ENCODE results near the gene AKT1.

The AKT1 gene

DNA sequence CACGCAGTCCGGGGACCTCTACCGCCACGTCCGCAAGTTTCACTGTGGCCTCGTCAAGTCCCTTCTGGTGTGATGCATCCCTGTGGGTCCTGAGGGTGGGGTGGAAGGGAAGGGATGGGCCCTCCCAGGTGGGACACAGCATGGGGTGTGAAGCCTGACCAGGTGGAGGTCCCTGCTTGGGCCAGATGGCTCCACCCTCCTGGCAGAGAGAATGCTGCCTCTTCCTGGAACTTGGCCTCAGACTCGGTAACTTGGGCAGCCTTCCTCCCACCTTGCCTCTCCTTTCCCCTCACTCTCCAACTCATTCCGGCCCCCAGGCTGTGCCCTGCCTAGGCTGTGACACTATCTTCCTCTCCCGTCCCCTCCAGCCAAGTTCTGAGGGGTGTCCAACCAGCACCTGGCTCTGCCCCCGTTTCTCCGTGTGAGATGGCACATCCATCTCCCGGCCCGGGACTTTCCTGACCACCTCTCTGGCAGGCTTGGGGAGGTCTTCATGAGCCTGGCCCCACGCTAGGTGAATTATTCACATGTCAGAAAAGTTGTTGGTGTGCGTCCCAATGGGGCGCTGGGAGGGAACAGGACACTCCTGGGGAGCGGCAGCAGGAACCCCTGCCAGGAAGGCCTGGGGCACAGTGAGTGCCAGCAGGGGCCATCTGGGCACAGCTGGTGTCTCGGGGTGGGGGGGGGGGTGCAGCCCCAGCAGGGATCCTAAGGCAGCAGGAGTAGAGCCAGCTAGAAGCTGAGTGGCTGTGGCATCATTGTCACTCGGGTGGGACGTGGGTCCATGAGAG, 7.0 kb upstream of the AKT1 start:
- TF ChIP-seq, protein P1, sequence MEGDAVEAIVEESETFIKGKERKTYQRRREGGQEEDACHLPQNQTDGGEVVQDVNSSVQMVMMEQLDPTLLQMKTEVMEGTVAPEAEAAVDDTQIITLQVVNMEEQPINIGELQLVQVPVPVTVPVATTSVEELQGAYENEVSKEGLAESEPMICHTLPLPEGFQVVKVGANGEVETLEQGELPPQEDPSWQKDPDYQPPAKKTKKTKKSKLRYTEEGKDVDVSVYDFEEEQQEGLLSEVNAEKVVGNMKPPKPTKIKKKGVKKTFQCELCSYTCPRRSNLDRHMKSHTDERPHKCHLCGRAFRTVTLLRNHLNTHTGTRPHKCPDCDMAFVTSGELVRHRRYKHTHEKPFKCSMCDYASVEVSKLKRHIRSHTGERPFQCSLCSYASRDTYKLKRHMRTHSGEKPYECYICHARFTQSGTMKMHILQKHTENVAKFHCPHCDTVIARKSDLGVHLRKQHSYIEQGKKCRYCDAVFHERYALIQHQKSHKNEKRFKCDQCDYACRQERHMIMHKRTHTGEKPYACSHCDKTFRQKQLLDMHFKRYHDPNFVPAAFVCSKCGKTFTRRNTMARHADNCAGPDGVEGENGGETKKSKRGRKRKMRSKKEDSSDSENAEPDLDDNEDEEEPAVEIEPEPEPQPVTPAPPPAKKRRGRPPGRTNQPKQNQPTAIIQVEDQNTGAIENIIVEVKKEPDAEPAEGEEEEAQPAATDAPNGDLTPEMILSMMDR (IDR thresholded peaks at IDR 0.05), result no peak
- intact Hi-C loops (cut with DNase I; ENCODE audit: low total_unique reads), result no loop called here
- Histone ChIP-seq H3K4me1 (peaks cover 5 to 50% (median 26%) of the 10 kb centered on the region in 4 donors), H3K9me3 (no peaks in the 10 kb centered on the region), H3K27ac (no peak overlapping the region), H3K4me3 (no peak overlapping the region), H3K27me3 (no peaks in the 10 kb centered on the region), H3K36me3 (no peaks in the 10 kb centered on the region)
- DNase-seq, result no peak

DNA sequence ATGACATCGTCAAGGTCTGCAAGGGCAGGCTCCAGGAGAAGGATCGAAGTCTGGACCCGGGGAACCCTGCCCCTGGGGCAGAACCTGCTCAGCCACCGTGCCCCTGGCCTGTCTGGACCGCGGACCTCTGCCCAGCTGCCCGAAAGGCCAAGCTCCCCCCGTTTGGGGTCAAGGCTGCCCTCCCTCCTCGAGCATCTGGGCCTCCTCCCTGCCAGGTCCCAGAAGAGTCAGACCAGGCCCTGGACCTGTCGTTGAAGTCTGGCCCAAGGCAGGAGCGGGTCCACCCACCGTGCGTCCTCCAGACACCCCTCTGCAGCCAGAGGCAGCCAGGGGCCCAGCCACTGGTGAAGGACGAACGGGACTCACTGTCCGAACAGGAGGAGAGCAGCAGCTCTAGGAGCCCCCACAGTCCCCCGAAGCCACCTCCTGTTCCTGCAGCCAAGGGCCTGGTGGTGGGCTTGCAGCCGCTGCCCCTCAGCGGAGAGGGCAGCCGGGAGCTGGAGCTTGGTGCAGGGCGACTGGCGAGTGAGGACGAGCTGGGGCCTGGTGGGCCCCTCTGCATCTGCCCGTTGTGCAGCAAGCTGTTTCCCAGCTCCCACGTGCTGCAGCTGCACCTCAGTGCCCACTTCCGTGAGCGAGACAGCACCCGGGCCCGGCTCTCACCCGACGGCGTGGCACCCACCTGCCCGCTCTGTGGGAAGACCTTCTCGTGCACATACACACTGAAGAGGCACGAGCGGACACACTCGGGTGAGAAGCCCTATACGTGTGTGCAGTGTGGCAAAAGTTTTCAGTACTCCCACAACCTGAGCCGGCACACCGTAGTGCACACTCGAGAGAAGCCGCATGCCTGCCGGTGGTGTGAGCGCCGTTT, 6.2 kb upstream of the AKT1 start:
- intact Hi-C loops (cut with DNase I; ENCODE audit: low total_unique reads), result no loop called here
- no peaks in the 10 kb centered on the region for H3K36me3 ChIP-seq
- H3K27ac ChIP-seq, result peak overlapping the region; percentile 84 to 99
- no peaks in the 10 kb centered on the region for H3K9me3 ChIP-seq
- TF ChIP-seq, protein P1 (IDR thresholded peaks at IDR 0.05), result no peak
- H3K27me3 ChIP-seq, result no peaks in the 10 kb centered on the region
- peak overlapping the region; percentile 61 to 89 for H3K4me3 ChIP-seq
- peaks cover 5 to 58% (median 28%) of the 10 kb centered on the region in 4 donors for H3K4me1 ChIP-seq
- DNase-seq, result no peak

DNA sequence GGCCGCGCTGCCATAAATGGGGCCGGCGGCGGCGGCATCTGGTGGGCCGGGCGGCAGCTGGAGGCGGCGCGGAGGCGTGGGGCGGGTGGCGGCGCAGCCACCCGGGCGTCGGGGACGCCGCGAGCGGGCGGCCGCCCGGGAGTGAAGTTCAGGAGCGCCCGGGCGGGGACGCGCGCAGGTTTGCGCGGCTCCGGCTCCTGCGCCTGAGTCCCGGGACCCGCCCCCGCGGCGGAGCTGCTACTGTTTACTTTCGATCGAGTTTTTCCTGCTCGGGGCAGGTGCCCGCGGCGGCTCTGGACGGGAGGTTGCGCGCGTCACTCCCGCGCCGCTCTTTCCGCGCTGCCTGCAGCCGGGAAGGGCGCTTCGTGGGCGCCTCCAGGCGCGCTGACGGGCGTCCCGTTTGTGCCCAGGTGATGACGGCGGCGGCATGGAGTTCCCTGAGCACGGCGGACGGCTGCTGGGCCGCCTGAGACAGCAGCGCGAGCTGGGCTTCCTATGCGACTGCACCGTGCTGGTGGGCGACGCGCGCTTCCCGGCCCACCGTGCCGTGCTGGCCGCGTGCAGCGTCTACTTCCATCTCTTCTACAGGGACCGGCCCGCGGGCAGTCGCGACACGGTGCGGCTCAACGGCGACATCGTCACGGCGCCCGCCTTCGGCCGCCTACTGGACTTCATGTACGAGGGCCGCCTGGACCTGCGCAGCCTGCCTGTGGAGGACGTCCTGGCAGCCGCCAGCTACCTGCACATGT, 5.4 kb upstream of the AKT1 start, which contains the start of gene ZBTB42:
TSS of gene ZBTB42 (plus strand) at position 331 of the 749 bp plus-strand sequence. CDS start at position 428, 97 bp downstream.
- Histone ChIP-seq H3K9me3 (no peaks in the 10 kb centered on the region), H3K4me3 (peak within 1 kb of the TSS; percentile 61 to 89), H3K27me3 (no peaks in the 10 kb centered on the region), H3K27ac (peak within 1 kb of the TSS; percentile 99 to 100), H3K36me3 (no peaks in the 10 kb centered on the region), H3K4me1 (peaks cover 5 to 64% (median 33%) of the 10 kb centered on the region in 4 donors)
- TF ChIP-seq, protein P1 (IDR thresholded peaks at IDR 0.05), result no peak
- intact Hi-C loops (cut with DNase I; ENCODE audit: low total_unique reads), result no loop called here
- peak; percentile 51 to 84 for DNase-seq

DNA sequence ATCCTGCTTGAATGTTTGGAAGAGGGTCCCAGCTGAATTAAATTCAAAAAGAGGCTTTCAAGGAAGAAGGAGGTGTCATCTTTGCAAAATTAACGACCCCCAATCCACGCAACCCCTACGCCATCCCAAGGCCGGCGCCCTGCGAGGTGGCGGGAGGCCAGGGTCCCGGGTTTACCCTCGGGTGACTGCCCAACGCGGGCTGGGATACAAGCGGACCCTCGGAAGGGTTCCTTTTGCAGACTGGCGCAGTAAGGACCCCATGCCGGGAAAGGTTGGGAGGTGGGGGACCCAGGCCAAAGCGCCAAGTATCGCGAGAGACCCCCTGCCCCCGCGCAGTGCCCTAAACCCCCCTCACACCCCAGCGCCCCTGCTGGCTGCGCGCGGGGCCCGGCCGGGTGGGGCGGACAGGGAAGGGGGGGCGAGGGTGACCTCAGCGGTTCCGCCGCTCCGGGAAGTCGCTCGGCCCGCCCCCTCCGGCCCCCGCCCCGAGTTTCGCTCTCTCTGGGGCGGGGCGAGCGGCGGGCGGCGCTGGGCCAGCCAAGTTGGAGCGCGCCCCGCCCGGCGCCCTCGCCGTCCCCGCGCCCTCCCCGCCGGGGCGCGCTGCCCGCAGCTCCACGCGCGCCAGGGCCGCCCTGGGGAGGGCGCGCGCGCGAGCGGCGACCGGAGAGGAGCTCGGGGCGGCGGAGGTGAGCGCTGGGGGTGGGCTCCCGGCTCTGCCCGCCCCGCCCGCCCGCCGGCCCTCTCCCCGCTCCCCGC, 4.6 kb upstream of the AKT1 start:
- H3K4me1 ChIP-seq, result peaks cover 5 to 59% (median 31%) of the 10 kb centered on the region in 4 donors
- TF ChIP-seq, protein P1 (IDR thresholded peaks at IDR 0.05), result peak; percentile 29 to 46
- peak overlapping the region; percentile 99 to 100 for H3K27ac ChIP-seq
- peak; percentile 84 to 95 for DNase-seq
- H3K36me3 ChIP-seq, result no peaks in the 10 kb centered on the region
- H3K27me3 ChIP-seq, result no peaks in the 10 kb centered on the region
- intact Hi-C loops (cut with DNase I; ENCODE audit: low total_unique reads), result no loop called here
- peak overlapping the region; percentile 61 to 89 for H3K4me3 ChIP-seq
- H3K9me3 ChIP-seq, result no peaks in the 10 kb centered on the region

Measured in tibial artery (tissue), 4 donors.